Cardiac fibroblast (primary cell): Measurements from ENCODE around the gene HID1.
"Not testable (repeated sequence)": the region's sequence is repeated elsewhere in the genome, so short reads cannot be mapped to it uniquely, and the experiment has no call there.

Source experiments
- DNase-seq, 2 donors: peaks; one replicate each; pipeline versions ENCODE4 v3.0.0 to v3.0.0-alpha.2; 2010; ENCODE audit warnings: low read depth in 2 of 2
- H3K4me3 ChIP-seq, 2 donors: replicated peaks in 1 of 2; 1 replicate in 1 of 2; 2 replicates in 1 of 2; pipeline ENCODE4 v1.5.1; 2011; ENCODE audit warnings: low read depth in 2 of 2, low read length in 2 of 2, mild to moderate bottlenecking in 2 of 2, moderate library complexity in 1 of 2
- TF ChIP-seq, protein P1 (sequence below): IDR thresholded peaks from one replicate; pipeline ENCODE4 v1.5.1; 2011; ENCODE audit warnings: low read depth, mild to moderate bottlenecking, low read length, inconsistent platforms

HID1 gene

DNA sequence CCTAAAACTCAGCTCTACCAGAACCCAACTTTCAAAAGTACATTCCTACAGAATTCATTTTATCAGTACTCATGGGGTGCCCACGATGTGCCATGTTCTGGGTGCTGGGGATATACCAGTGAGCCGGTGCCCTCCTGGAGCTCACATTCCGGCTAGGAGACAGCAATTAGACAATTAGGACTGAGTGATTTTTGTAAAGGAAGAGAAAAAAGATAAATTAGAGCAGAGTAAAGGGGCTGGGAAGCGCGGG, 39.5 kb upstream of the HID1 start:
- no peak for DNase-seq
- TF ChIP-seq, protein P1, sequence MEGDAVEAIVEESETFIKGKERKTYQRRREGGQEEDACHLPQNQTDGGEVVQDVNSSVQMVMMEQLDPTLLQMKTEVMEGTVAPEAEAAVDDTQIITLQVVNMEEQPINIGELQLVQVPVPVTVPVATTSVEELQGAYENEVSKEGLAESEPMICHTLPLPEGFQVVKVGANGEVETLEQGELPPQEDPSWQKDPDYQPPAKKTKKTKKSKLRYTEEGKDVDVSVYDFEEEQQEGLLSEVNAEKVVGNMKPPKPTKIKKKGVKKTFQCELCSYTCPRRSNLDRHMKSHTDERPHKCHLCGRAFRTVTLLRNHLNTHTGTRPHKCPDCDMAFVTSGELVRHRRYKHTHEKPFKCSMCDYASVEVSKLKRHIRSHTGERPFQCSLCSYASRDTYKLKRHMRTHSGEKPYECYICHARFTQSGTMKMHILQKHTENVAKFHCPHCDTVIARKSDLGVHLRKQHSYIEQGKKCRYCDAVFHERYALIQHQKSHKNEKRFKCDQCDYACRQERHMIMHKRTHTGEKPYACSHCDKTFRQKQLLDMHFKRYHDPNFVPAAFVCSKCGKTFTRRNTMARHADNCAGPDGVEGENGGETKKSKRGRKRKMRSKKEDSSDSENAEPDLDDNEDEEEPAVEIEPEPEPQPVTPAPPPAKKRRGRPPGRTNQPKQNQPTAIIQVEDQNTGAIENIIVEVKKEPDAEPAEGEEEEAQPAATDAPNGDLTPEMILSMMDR, result no peak
- peak overlapping the region; percentile 84 to 90 for H3K4me3 ChIP-seq

DNA sequence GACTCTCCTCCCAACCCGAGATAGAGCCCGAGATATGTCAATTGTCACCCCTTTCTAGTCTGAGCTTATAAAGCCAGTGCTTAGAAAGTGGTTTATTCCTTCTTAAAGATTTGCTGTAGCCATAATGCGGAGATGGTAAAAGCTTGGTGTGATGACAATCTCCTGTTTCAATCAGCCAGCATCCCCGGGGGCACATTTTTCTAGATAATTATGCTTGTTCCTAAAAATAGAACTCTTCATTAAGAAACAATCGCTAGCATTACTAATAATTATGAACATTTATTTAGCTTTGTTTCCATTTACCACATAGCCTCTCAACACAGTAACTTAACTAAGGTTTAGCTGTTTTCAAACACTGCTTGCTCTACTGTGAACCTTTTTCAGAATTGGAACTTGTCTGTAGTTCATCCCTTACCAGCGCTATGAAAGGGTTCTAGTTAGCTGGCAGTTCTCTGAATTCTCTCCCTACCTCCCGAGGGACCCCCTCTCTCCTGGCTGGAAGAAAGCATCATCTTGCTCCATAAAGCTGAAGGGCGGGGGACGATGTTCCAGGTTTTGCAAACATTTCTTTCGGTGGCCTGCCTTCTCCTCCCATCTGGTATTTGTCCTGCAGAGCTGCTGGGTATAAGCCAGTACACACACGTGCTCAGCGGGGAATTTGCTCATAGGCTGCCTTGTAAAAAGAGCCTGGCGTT, 39.0 kb upstream of the HID1 start:
- TF ChIP-seq, protein P1, result no peak
- peak overlapping the region; percentile 84 to 90 for H3K4me3 ChIP-seq
- DNase-seq, result peak; percentile 74 to 85

DNA sequence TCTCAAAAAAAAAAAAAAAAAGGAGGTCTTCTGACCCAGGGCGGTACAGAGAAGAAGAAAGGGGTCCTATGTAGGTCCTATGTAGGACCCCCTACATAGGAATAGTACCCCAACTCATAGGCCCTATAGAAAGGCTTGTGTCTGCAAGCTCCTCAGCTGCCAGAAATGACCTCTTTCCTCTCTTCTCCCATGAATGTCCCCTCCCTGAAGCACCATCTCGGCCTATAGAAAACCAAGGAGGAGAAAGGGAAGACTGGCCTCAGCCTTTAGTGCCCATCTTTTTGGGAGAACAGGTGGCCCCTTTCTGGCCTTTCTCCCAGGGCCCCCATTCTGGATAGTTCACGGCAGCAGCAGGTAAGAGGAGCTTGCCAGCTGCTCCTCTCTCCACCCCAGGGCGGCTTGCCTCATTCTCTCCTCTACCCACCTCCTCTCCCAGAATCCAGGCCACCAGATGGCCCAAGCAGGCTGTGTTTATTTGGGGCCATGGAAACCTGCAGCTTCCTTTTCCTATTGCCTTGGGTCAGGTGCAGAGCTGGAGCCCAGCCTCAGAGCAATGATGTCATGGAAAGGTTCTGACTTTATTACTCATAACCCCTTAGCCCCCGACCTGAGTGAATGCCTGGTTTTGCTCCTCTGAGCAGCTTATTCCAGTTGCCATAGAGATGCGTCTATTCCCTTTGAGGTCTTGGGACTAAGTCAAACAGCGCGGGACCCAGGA, 38.3 kb upstream of the HID1 start:
- TF ChIP-seq, protein P1, result no peak
- H3K4me3 ChIP-seq, result no peak overlapping the region
- DNase-seq, result peak; percentile 48 to 62

DNA sequence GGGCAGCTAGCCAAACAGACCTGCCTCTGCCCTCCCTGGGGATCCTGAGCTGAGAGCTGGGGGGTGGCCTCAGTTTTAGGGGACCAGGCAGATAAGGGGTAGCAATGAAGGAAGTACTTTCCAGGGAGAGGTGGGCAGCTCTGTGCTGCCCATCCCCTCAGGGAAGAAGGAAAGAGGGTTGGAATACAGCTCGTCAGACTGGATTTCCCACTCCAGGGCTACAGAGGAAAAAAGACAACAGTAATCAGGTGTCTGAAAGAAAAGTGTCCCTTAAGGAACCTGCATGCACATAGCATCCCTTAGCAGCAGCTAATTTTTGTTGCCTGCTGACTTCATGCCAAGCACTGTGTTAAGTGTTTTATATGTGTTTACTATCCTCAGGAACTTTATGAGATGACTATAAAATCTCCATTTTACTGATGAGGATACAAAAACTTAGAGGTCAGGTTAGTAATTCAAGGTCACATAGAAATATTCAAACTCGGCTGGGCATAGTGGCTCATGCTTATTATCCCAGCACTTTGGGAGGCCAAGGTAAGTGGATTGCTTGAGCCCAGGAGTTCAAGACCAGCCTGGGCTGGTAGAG, 36.7 kb upstream of the HID1 start:
- TF ChIP-seq, protein P1, result no peak
- no peak for DNase-seq

DNA sequence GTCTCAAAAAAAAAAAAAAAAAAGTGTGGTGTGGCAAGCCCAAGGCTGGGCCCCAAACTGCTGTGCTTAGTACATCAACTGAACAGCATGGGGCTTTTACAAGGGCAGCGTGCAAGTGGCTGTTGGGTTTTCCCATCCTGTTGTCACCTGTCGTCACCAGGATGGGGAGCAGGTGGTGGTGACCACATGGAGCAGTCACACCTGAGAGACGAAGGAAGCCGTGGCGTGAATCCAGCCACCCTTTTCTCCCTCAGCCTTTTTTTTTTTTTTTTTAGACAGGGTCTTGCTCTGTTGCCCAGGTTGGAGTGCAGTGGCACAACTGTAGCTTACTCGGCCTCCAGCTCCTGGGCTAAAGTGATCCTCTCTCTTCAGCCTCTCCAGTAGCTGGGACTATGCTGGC, 35.8 kb upstream of the HID1 start:
- TF ChIP-seq, protein P1, result no peak
- H3K4me3 ChIP-seq, result no peak overlapping the region
- no peak for DNase-seq

More for the DNA sequence above, 36.7 kb upstream of the HID1 start:
- no peak overlapping the region for H3K4me3 ChIP-seq

DNA sequence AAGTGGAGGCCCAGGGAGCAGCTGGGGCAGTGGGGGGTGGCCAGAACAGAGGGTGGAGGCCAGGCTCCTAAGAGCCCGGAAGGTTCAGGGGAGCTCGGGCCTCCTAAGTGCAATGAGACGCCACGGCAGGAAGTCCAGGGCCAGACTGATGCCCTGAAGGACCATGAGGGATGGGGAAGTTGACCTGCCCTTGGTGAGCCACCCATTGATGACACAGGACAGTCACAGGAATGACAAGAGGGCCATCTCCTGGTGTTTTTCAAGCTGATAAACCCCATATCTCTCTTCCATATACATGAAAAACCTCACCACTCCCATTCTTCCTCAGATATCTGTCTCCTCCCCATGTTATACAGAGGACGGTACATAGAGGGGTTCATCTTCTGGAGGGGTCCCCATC, 34.1 kb upstream of the HID1 start:
- TF ChIP-seq, protein P1, result no peak
- DNase-seq, result no peak
- no peak overlapping the region for H3K4me3 ChIP-seq

DNA sequence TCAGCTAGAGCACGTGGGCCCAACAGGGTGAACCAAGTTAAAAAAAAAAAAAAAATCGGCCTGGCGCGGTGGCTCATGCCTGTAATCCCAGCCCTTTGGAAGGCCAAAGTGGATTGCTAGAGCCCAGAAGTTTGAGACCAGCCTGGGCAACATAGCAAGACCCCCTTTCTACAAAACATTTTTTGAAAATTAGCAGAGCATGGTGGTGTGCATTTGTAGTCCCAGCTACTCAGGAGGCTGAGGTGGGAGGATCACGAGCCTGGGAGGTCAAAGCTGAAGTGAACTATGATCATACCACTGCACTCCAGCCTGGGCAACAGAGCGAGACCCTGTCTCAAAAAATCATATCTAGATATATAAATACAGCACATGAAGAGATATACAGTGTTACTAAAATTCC, 33.5 kb upstream of the HID1 start:
- H3K4me3 ChIP-seq, DNase-seq: not testable (repeated sequence)
